ENCODE measurements around the gene APOC3. TPM values are rescaled to one million over a fixed set of nuclear protein-coding genes. Genes with fewer than 3 reads are reported as not detected.

Gene APOC3
- total and polyA plus RNA-seq, 2 experiments from 2014 or later, result 2.3 to 2.6 TPM

GRCh38 chr11:116837231-116838091 is 7.8 kb downstream of the APOC3 start, which contains the start of gene APOA1:
Gene APOA1 (minus strand): TSS chr11:116837622. CDS start chr11:116837387, 235 bp downstream.
- Histone ChIP-seq H3K4me3 (no peak within 1 kb of the TSS), H3K4me1 (ENCODE audit: low read depth) (peaks cover 32% of the 10 kb centered on the region), H3K27me3 (no peaks in the 10 kb centered on the region), H3K9me3 (ENCODE audit: low read depth) (no peaks in the 10 kb centered on the region), H3K27ac (peak within 1 kb of the TSS; percentile 87), H3K36me3 (no peaks in the 10 kb centered on the region)
- DNase-seq (ENCODE audit: low read depth in 1 of 2, low spot score in 1 of 2), result peak; percentile 35 to 79
- TF ChIP-seq, protein P1, sequence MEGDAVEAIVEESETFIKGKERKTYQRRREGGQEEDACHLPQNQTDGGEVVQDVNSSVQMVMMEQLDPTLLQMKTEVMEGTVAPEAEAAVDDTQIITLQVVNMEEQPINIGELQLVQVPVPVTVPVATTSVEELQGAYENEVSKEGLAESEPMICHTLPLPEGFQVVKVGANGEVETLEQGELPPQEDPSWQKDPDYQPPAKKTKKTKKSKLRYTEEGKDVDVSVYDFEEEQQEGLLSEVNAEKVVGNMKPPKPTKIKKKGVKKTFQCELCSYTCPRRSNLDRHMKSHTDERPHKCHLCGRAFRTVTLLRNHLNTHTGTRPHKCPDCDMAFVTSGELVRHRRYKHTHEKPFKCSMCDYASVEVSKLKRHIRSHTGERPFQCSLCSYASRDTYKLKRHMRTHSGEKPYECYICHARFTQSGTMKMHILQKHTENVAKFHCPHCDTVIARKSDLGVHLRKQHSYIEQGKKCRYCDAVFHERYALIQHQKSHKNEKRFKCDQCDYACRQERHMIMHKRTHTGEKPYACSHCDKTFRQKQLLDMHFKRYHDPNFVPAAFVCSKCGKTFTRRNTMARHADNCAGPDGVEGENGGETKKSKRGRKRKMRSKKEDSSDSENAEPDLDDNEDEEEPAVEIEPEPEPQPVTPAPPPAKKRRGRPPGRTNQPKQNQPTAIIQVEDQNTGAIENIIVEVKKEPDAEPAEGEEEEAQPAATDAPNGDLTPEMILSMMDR (IDR thresholded peaks at IDR 0.05; ENCODE audit: low read depth, low read length), result no peak

DNA sequence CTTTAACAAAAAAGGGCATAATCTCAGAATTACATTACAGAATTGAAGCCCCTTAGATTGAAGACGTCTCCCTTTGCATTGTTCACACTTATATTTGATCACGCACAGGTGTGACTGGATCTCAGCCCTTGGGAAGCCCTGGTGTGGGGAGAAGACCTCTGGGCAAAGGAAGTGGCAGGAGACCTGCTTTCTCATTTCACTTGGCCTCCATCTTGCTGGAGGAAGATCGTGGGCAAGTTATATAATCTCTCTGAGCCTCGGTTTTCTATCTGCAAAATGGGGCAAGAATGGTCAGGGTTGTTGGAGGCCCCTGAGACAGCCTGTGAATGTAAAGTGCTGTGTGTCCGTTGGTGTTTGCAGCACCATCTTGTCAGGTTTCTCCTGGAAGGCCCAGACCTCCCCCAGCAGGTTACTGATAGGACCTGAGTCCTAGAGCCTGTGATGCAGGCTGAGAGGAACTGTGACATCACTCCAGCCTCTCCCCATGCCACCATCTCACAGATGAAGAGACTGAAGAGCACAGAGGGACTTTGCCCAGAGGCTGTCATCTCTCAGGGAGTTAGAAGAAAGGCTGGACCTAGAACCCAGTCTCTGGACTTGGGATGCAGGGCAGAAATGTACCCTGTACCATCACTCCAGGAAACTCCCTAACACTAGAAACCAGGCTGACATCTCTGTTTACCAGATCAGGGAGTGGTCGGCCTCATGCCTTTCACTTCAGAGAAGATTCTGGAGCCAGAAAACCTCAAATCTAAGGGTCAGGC is 8.8 kb downstream of the APOC3 start:
- Histone ChIP-seq H3K36me3 (peaks cover 4% of the 10 kb centered on the region), H3K4me3 (no peak overlapping the region), H3K27ac (peak overlapping the region; percentile 87), H3K27me3 (no peaks in the 10 kb centered on the region), H3K4me1 (ENCODE audit: low read depth) (peaks cover 32% of the 10 kb centered on the region), H3K9me3 (ENCODE audit: low read depth) (no peaks in the 10 kb centered on the region)
- TF ChIP-seq, protein P1 (IDR thresholded peaks at IDR 0.05; ENCODE audit: low read depth, low read length), result no peak
- no peak for DNase-seq (ENCODE audit: low read depth in 1 of 2, low spot score in 1 of 2)

- H3K27ac ChIP-seq, result no peak overlapping the region
- peak; percentile 36 to 58 for DNase-seq (ENCODE audit: low read depth in 1 of 2, low spot score in 1 of 2)
- H3K27me3 ChIP-seq, result no peaks in the 10 kb centered on the region
- H3K4me1 ChIP-seq (ENCODE audit: low read depth), result peaks cover 29% of the 10 kb centered on the region
- H3K4me3 ChIP-seq, result no peak overlapping the region
- no peaks in the 10 kb centered on the region for H3K9me3 ChIP-seq (ENCODE audit: low read depth)
- TF ChIP-seq, protein P1 (IDR thresholded peaks at IDR 0.05; ENCODE audit: low read depth, low read length), result peak; percentile 53
- H3K36me3 ChIP-seq, result peaks cover 8% of the 10 kb centered on the region
These were observed 10.6 kb downstream of the APOC3 start for GRCh38 chr11:116840224-116840745.

DNA sequence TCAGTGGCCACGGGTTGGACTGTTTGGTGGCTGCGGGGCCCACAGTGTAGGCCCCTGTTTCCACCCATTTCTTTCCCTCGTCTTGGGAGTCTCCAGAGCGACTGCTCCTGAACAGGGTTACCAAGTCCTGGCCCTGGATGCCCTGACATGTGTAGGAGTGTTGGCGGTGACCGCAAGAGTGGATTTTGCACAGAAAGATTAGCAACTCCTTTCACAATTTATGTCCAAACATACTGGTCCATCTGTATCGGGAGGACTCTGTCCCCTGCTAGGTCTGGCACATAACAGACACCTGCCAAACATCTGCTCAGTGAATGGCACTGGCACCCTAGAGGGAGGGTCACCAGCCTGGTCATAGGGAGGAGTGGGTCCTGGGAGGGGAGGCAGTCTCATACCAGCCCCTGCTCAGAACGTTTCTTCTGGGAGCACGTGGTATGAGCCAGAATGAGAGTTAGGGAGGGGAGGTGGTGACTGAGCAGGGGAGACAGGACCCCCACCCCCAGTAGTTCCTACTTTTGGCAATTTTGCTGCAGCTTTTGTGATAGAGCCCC is 11.1 kb downstream of the APOC3 start:
- DNase-seq (ENCODE audit: low read depth in 1 of 2, low spot score in 1 of 2), result peak in 1 of 2 donors; percentile 12
- no peaks in the 10 kb centered on the region for H3K9me3 ChIP-seq (ENCODE audit: low read depth)
- H3K36me3 ChIP-seq, result peaks cover 13% of the 10 kb centered on the region
- H3K27ac ChIP-seq, result peak overlapping the region; percentile 28
- TF ChIP-seq, protein P1 (IDR thresholded peaks at IDR 0.05; ENCODE audit: low read depth, low read length), result no peak
- H3K27me3 ChIP-seq, result no peaks in the 10 kb centered on the region
- H3K4me3 ChIP-seq, result no peak overlapping the region
- H3K4me1 ChIP-seq (ENCODE audit: low read depth), result peaks cover 24% of the 10 kb centered on the region

- Histone ChIP-seq H3K27ac (no peak overlapping the region), H3K9me3 (ENCODE audit: low read depth) (no peaks in the 10 kb centered on the region), H3K4me3 (no peak overlapping the region), H3K27me3 (no peaks in the 10 kb centered on the region), H3K36me3 (peaks cover 25% of the 10 kb centered on the region), H3K4me1 (ENCODE audit: low read depth) (peaks cover 13% of the 10 kb centered on the region)
- TF ChIP-seq, protein P1 (IDR thresholded peaks at IDR 0.05; ENCODE audit: low read depth, low read length), result no peak
- no peak for DNase-seq (ENCODE audit: low read depth in 1 of 2, low spot score in 1 of 2)
These were observed 12.4 kb downstream of the APOC3 start for GRCh38 chr11:116842117-116842516.
